NCI-H2171 treated with DMSO at 0.1 percent for 48 hours (cell line): ENCODE data around the gene ATRIP.
"Not testable (repeated sequence)": the region's sequence is repeated elsewhere in the genome, so short reads cannot be mapped to it uniquely, and the experiment has no call there.

Experiments
- DNase-seq: peaks from one replicate; lab custom pipeline; 2025; lab: John Stamatoyannopoulos, UW

ATRIP gene

DNA sequence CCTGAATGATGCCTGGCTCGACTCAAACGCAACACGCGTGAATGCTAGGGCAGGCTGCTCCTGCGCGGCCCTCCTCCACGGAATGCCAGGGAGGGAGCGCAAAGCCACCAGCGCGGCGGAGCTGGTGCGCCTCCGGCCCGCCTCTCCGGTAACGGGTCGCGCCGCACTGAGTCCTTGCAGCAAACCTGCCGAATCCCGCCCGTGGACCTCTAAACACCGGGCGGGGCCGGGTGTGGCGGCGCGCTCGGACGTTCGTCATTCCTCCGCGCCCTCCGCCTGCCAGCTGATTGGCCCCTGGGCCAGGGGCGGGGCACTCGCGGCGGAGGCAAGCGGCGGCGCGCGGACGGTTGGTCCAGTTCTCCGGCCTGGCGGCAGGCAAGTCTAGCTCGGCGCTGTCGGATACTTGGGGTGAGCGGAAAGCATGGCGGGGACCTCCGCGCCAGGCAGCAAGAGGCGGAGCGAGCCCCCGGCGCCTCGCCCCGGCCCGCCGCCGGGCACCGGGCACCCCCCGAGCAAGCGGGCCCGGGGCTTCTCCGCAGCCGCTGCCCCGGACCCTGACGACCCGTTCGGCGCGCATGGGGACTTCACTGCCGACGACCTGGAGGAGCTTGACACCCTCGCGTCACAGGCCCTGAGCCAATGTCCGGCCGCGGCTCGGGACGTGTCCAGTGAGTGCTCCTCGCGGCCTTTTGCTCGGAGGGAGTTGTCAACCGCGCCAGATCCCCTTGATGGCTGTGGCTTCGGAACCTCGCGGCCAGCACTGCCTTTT, at the start of gene ATRIP:
Gene ATRIP (plus strand): TSS at position 313 of the 769 bp plus-strand sequence. CDS start 109 bp downstream, at position 422.
- peak; percentile 44 for DNase-seq

DNA sequence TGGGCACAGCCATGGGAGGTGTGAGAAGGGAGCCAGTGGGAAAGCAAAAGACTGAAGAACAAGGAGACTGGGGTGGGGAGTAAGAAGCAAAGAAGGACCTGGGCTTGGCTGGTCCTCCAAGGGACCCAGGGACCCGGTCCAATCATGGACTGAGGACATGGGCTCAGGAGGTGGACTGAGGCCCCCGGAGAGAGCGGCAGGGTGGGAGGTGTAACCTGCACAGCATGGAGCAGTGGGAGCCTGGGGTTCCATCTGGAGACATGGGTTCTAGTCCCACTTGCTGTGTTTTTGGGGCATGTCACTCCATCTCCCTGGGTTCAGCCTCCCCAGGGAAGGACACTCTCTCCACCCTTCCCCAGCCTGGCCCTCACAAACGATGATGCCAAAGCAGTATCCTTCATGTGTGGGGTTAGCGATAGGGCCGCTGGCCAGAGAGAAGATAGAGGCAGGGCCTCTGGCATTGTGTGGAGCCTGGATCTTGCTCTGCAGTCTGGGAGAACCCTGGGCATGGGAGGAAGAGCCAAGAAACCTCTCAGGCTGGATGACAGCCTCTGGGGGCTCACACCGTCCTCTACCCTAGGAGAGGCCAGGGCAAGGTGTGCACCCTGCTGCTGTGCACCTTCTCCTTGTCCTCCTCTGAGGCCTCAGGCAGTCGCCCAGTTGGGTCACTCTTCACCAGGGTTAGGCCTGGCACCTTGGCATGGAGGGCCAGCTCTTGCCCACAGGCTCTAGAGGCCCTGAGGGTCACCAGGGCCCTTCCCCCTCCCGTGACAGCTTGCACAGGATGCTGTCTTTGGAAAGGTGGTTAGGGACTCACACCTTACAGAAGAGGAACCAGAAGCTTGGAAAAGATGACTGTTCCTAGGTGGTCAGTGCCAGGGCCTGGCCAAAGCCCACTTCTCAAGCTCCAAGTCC, 48.5 kb upstream of the ATRIP start:
- DNase-seq: no peak

- DNase-seq: no peak
These were observed 47.7 kb upstream of the ATRIP start for GRCh38 chr3:48398701-48399386.

DNA sequence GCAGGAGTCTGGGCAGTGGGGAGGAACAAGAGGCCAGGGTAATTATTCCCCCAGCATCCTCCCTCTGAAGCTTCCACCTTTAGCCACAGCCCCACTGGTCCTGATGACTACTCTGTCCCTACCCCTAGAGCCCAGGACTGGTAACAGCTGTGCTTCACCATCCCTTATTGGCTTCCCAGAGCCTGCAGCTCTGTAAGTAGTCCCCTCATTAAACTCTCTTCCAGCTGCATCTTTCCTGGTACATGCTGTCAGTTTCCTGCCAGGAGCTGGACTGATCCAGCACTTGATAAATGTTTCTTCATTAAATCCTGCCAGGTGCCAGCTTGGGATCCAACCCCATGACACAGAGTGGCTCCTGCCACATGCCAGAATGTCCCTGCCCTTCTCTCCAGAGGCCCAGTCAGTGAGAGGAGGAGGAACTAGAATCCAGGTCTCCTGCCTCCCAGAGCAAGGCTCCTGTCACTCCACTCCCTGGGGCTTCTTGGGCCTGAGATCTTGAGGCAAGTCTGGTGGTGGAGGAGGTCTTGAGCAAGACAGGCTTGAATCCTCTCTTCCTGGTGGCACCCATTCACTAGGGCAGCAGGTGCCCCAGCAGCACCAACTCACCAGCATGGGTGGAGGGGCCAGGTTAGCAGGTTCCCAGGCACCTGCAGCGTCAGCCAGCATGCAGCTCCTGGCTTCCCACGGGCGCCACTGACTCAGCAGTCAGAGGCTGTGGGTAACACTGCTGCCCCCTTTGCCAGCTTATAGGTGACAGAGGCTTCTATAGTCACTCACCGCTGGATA, 47.0 kb upstream of the ATRIP start:
- no peak for DNase-seq

DNA sequence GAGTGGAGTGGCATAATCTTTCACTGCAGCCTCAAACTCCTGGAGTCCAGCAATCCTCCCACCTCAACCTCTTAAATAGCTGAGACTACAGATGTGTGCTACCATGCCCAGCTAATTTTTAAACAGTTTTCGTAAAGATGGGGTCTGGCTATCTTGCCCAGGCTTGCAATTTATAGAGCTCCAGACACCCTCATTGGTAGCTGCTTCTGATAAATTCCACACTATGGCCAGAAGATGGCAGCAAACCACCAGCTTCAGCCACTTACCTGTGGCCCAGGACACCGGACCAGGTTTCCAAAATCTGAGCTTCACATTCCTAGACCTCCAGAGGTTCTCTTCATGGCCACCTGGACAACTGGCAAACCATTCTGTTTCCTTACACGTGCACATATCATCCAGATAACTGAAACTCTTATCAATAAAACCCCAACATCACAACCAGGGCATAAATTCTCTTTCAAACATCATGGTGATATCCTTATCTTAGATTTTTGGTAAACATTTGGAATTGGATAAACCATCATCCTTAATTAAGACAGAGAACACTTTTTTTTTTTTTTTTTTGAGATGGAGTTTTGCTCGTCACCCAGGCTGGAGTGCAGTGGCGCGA, 45.6 kb upstream of the ATRIP start:
- peak; percentile 39 for DNase-seq

- DNase-seq: not testable (repeated sequence)
These were observed 45.1 kb upstream of the ATRIP start for GRCh38 chr3:48401434-48401901.

DNA sequence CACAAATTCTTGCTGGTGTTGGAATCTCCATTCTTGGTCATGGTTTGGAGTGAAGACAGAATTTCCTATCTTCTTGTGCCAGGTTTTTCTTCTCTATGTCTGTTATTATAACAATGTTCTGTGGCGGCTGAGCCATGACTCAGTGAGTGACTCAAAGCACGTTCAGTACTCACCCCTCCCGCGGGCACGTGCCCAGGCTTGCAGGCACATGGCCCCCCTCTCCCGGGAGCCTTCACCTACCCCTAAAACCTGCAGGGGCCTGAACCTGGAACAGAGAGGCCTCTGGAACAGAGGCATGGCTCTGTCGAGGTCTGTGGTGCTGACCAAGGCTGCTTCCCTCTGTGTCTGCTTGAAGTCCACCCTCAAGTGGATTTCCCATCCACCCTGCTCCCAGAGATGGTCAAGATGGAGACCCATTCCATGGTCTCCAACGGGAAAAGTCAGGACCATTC, 44.2 kb upstream of the ATRIP start:
- DNase-seq: no peak

GRCh38 chr3:48402907-48403306, 43.6 kb upstream of the ATRIP start:
- DNase-seq: no peak

DNA sequence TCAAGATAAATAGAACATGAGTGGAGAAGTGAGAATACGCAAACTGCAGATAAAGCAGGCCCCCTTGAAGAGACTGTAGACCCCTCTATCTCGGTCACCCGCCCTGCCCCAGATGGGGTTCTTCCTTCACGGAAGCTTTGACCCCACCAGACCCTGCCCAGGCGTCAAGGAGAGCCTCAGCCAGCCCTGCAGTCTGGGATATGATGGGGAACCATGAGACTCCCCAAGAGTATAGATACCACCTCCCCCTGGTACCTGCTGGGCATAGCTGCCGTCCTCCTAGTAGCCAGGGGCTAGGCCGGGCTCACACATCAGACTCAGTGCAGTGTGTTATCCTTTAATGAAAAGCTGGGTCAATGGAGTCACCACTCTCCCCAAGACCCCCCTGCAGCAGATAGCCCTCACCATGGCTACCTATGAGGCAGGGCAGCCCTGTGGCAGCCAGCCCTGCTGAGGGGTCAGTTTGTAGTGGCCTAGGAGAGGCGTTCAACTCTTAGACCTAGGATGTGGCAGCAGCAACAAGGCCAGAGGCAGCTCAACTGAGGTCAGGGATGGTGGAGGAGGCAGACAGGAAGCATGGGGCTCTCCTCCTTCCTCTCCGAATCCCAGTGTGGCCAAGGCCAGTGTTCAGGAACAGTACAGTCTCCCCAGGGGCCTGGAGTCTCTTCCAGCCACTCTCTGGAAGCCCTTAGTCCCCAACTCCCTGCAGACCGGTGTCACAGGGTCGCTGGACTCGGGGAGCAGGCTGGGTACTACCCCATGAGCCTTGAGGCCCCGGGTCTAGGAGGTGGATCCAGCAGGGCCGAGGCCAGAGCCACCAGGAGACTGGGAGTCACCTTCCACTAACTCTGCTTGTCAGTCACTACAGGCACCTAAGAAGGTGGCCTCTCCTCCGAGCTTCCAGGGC, 42.8 kb upstream of the ATRIP start:
- DNase-seq: no peak

DNA sequence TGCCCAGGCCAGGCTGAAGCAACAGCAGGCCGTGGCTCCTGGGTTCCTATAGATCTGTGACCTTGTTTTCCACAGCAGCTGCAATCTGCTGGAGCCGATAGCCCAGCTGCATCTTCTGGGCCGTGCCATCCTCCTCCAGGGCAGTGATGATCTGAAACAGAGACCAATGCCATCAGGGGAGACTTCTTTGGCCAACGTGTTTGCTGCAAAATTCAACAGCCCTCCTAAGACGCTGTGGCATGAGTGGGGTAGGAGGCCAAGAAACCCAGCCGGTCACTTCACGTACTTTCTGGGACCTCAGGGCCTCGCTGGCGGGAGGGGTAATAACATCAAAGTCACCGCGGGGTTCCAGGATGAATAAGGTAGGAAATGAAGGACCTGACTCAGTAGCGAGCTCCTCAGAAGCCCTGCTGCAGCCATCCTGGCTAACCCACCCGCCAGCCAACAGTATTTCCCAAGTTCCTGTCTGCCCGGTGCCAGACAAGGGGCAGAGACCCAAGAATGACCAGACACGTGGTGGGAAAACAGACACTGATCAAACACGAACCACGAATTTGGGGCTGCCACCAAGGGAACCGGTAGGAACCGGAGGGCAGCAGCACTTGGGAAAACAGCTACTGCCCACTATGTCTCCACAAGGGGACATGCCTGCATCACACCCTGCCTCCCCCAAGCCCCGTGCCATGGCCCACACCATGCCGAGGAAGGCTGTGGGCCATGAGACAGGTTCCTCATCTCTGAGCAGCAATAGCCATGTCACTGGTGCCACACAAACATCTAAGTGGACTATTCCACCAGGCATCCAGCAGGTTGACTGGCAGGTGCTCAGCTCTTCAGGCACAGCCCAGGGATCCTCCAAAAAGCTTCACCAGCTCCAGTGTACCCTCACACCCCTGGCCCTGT, 41.8 kb upstream of the ATRIP start:
- no peak for DNase-seq

GRCh38 chr3:48405343-48405881, 41.1 kb upstream of the ATRIP start:
- DNase-seq: no peak

GRCh38 chr3:48405971-48406370, 40.6 kb upstream of the ATRIP start:
- no peak for DNase-seq

DNA sequence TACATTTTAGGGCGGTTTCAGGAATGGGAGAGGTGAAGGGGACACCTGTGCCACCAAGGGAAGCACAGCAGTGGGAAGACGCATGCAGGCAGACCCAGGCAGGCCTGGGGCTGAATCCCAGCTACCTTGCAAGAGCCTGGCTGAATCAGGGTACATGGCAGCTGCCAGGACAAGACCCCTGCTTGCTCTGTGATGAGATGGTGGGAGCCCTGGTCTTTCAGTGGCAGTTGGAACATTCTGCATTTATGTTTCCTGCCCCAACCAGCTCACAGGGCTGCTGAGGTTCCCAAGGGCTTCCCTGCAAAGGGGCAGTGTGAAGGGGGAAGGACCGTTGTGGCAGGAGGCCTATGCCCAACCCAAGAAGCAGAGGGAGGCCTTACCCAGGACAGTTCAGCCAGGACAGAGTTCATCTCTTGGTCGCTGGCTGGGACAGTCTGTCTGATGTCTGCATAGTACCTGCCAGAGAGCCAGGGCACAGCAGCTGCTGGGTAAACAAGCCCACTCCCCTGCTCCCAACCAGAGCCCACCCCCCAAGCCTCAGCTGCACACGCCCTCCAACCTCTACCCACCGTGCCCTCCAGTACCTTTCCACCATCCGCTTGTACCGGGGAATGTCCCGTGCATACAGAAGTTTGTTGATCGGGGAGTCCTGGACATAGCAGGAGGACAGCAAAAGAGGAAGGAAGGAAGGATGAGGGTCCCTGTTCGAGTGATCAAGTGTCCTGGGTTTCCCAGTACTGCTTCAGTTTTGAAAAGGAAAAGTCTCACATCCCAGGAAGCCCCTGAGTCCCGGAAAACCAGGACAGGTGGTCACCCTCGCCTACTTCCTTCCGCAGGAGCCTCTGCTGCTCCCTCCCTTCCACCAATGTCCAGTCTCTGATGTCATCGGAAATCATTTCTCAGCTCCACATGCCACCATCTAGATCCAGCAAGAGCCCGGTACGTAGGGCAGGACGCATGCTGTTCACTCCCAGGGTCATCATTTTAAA, 39.8 kb upstream of the ATRIP start:
- no peak for DNase-seq

- no peak for DNase-seq
These were observed 38.9 kb upstream of the ATRIP start for GRCh38 chr3:48407542-48408099.

GRCh38 chr3:48408823-48409281, 37.7 kb upstream of the ATRIP start:
- DNase-seq: no peak

- no peak for DNase-seq
These were observed 37.0 kb upstream of the ATRIP start for GRCh38 chr3:48409291-48410201.
